Measurements from ENCODE around the gene MPO. TPM values are rescaled to one million over a fixed set of nuclear protein-coding genes. Genes with fewer than 3 reads are reported as not detected.

Gene MPO
- total and polyA plus RNA-seq, 2 donors (not counting 1 experiment from before 2014, with no cell fraction given) = 0.07 TPM; not detected in 1

DNA sequence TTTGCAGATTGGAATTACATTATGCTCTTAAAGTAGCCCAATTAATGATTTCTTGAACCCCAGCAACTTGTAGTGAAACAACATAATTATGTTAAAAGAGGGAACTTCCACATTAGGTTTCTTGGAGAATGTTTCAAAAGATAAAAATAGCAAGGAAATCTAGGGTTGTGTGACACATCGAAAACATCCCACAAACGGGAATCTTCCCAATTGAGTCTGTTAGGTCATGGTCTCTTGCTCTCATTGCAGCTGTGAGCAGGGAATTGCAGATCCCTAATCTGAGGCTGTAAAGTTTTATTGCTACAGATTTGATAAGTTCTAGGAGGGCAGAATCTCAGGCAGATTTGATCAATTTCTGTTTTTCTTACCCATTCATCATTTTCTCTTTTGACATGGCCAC is 49.1 kb downstream of the MPO start:
- H3K9me3 Mint-ChIP-seq (ENCODE audit: insufficient read depth) = no peaks in the 10 kb centered on the region
- Histone ChIP-seq H3K36me3 (replicated peaks in 1 of 2; ENCODE audit: control extremely low read depth in 1 of 2, control insufficient read depth in 1 of 2, extremely low read depth in 1 of 2, insufficient read depth in 2 of 2, low read length in 1 of 2) (no peaks in the 10 kb centered on the region), H3K4me1 (ENCODE audit: control insufficient read depth in 2 of 2, insufficient read depth in 2 of 2, low read length in 2 of 2) (peaks cover 20 to 25% of the 10 kb centered on the region in 2 donors), H3K9me3 (ENCODE audit: control extremely low read depth in 1 of 3, control insufficient read depth in 2 of 3, insufficient read depth in 1 of 3, low read length in 2 of 3) (no peaks in the 10 kb centered on the region), H3K9ac (ENCODE audit: low read length) (no peak overlapping the region), H3K4me2 (replicated peaks; ENCODE audit: low read depth, low read length, poor library complexity, severe bottlenecking) (no peak overlapping the region), H3K79me2 (ENCODE audit: control insufficient read depth, insufficient read depth, low read length) (no peaks in the 10 kb centered on the region), H4K20me1 (ENCODE audit: control insufficient read depth, insufficient read depth, low read length, poor library complexity, severe bottlenecking) (no peaks in the 10 kb centered on the region), H3K27me3 (replicated peaks in 1 of 4; ENCODE audit: control extremely low read depth in 1 of 4, control insufficient read depth in 3 of 4, insufficient read depth in 4 of 4, low read length in 3 of 4) (peaks cover 0 to 3% (median 0%) of the 10 kb centered on the region in 4 experiments), H3K27ac (ENCODE audit: low read length in 2 of 2) (peak overlapping the region in 1 of 2 donors; percentile 81), H2AFZ (ENCODE audit: insufficient read depth, low read depth, low read length, poor library complexity, severe bottlenecking) (peak overlapping the region; percentile 79), H3K4me3 (ENCODE audit: control extremely low read depth in 1 of 5, extremely low read depth in 1 of 5, insufficient read depth in 1 of 5, low read depth in 2 of 5, low read length in 4 of 5) (no peak overlapping the region)
- H3K27me3 Mint-ChIP-seq = peaks cover 14% of the 10 kb centered on the region
- no peak for ATAC-seq (ENCODE audit: low read depth)
- intact Hi-C loops (cut with micrococcal nuclease) = no loop called here
- no peak overlapping the region for H3K4me3 Mint-ChIP-seq
- ChIA-PET POLR2A (no interaction called here), CTCF (interaction anchor here (1.0 to 3.0 kb wide), 4 partner anchors 12 to 18 kb away, joined by 3 to 26 read pairs (median 6); partner anchors contain the start of gene MKS1)
- no peak for DNase-seq
- WGBS (ENCODE audit: insufficient coverage) = 65% methylated on average over 2 of the region's 2 CpGs
- peaks cover 32% of the 10 kb centered on the region for H3K4me1 Mint-ChIP-seq
- TF ChIP-seq, protein P1, sequence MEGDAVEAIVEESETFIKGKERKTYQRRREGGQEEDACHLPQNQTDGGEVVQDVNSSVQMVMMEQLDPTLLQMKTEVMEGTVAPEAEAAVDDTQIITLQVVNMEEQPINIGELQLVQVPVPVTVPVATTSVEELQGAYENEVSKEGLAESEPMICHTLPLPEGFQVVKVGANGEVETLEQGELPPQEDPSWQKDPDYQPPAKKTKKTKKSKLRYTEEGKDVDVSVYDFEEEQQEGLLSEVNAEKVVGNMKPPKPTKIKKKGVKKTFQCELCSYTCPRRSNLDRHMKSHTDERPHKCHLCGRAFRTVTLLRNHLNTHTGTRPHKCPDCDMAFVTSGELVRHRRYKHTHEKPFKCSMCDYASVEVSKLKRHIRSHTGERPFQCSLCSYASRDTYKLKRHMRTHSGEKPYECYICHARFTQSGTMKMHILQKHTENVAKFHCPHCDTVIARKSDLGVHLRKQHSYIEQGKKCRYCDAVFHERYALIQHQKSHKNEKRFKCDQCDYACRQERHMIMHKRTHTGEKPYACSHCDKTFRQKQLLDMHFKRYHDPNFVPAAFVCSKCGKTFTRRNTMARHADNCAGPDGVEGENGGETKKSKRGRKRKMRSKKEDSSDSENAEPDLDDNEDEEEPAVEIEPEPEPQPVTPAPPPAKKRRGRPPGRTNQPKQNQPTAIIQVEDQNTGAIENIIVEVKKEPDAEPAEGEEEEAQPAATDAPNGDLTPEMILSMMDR (IDR thresholded peaks at IDR 0.05) = no peak
- TF ChIP-seq EZH2 (IDR thresholded peaks at IDR 0.05; ENCODE audit: borderline replicate concordance, insufficient read depth, low read depth, low read length, poor library complexity, severe bottlenecking) = no peak
- H3K27ac Mint-ChIP-seq = peak overlapping the region; percentile 38

DNA sequence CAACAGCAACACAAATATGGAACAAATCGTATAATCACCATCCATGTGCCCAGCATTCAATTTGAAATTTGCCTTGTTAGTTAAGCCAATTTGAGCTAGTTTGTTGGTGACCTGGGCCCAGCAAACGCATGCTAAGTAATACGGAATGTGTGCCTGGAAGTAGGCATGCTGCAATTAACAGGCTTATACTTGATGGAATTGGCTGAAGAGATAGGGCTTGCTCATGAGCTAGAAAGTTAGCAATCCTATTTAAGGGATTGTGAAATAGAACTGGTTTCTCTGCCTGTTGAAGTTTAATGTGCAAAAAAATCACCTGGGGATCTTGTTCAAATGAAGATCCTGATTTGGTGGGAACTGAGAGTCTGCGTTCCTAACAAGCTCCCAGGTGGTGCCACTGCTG is 50.9 kb downstream of the MPO start:
- Histone ChIP-seq H2AFZ (ENCODE audit: insufficient read depth, low read depth, low read length, poor library complexity, severe bottlenecking) (no peak overlapping the region), H4K20me1 (ENCODE audit: control insufficient read depth, insufficient read depth, low read length, poor library complexity, severe bottlenecking) (no peaks in the 10 kb centered on the region), H3K79me2 (ENCODE audit: control insufficient read depth, insufficient read depth, low read length) (no peaks in the 10 kb centered on the region), H3K9ac (ENCODE audit: low read length) (no peak overlapping the region), H3K36me3 (replicated peaks in 1 of 2; ENCODE audit: control extremely low read depth in 1 of 2, control insufficient read depth in 1 of 2, extremely low read depth in 1 of 2, insufficient read depth in 2 of 2, low read length in 1 of 2) (no peaks in the 10 kb centered on the region), H3K27ac (ENCODE audit: low read length in 2 of 2) (no peak overlapping the region), H3K4me1 (ENCODE audit: control insufficient read depth in 2 of 2, insufficient read depth in 2 of 2, low read length in 2 of 2) (peaks cover 20 to 25% of the 10 kb centered on the region in 2 donors), H3K27me3 (replicated peaks in 1 of 4; ENCODE audit: control extremely low read depth in 1 of 4, control insufficient read depth in 3 of 4, insufficient read depth in 4 of 4, low read length in 3 of 4) (peaks cover 0 to 6% (median 2%) of the 10 kb centered on the region in 4 experiments), H3K4me3 (ENCODE audit: control extremely low read depth in 1 of 5, extremely low read depth in 1 of 5, insufficient read depth in 1 of 5, low read depth in 2 of 5, low read length in 4 of 5) (no peak overlapping the region), H3K9me3 (ENCODE audit: control extremely low read depth in 1 of 3, control insufficient read depth in 2 of 3, insufficient read depth in 1 of 3, low read length in 2 of 3) (no peaks in the 10 kb centered on the region), H3K4me2 (replicated peaks; ENCODE audit: low read depth, low read length, poor library complexity, severe bottlenecking) (no peak overlapping the region)
- CTCF ChIA-PET = interaction anchor here (1.0 to 1.3 kb wide), 2 partner anchors 17 to 88 kb away, joined by 3 to 4 read pairs; no protein-coding TSS in a partner anchor
- Mint-ChIP-seq H3K4me3 (no peak overlapping the region), H3K27ac (no peak overlapping the region), H3K4me1 (peaks cover 30% of the 10 kb centered on the region), H3K9me3 (ENCODE audit: insufficient read depth) (no peaks in the 10 kb centered on the region), H3K27me3 (peaks cover 5% of the 10 kb centered on the region)
- ATAC-seq (ENCODE audit: low read depth) (no peak), DNase-seq (no peak)
- POLR2A ChIA-PET = no interaction called here
- intact Hi-C loops (cut with micrococcal nuclease) = no loop called here
- TF ChIP-seq EZH2 (IDR thresholded peaks at IDR 0.05; ENCODE audit: borderline replicate concordance, insufficient read depth, low read depth, low read length, poor library complexity, severe bottlenecking) = no peak
- TF ChIP-seq, protein P1 (IDR thresholded peaks at IDR 0.05) = no peak
- WGBS (ENCODE audit: insufficient coverage) = 98% methylated on average over 3 of the region's 4 CpGs
